HG02938 (cell line): ENCODE measurements around the gene SPSB1.

ENCODE experiments used
- ATAC-seq: cut with Tn5 transposase; IDR thresholded peaks from one replicate; pipeline ENCODE4 v1.9.1; 2021; ENCODE audit warnings: mild to moderate bottlenecking, moderate library complexity; ENCODE audit not compliant: unreplicated experiment

The SPSB1 gene

GRCh38 chr1:9361630-9362260, 69.1 kb downstream of the SPSB1 start:
- ATAC-seq: no peak

- ATAC-seq: no peak
These were observed 69.8 kb downstream of the SPSB1 start for GRCh38 chr1:9362488-9362887.

GRCh38 chr1:9363061-9363471, 70.4 kb downstream of the SPSB1 start:
- ATAC-seq: no peak

- ATAC-seq: no peak
These were observed 73.6 kb downstream of the SPSB1 start for GRCh38 chr1:9366298-9366697.

- no peak for ATAC-seq
These were observed 74.5 kb downstream of the SPSB1 start for GRCh38 chr1:9366943-9367780.

GRCh38 chr1:9367806-9368205, 75.1 kb downstream of the SPSB1 start:
- ATAC-seq: no peak

- no peak for ATAC-seq
These were observed 75.7 kb downstream of the SPSB1 start for GRCh38 chr1:9368356-9368755.

GRCh38 chr1:9369964-9370788, 77.5 kb downstream of the SPSB1 start:
- ATAC-seq: no peak

- ATAC-seq: no peak
These were observed 78.8 kb downstream of the SPSB1 start for GRCh38 chr1:9371391-9371935.

- no peak for ATAC-seq
These were observed 79.3 kb downstream of the SPSB1 start for GRCh38 chr1:9371951-9372350.

GRCh38 chr1:9373619-9374018, 80.9 kb downstream of the SPSB1 start:
- ATAC-seq: no peak

GRCh38 chr1:9374748-9375341, 82.2 kb downstream of the SPSB1 start:
- ATAC-seq: no peak

- no peak for ATAC-seq
These were observed 83.2 kb downstream of the SPSB1 start for GRCh38 chr1:9375912-9376311.

GRCh38 chr1:9376430-9376829, 83.7 kb downstream of the SPSB1 start:
- ATAC-seq: no peak

- ATAC-seq: no peak
These were observed 84.2 kb downstream of the SPSB1 start for GRCh38 chr1:9376886-9377333.

GRCh38 chr1:9378801-9379200, 86.1 kb downstream of the SPSB1 start:
- no peak for ATAC-seq

- ATAC-seq: no peak
These were observed 88.0 kb downstream of the SPSB1 start for GRCh38 chr1:9380711-9381110.

- ATAC-seq: no peak
These were observed 90.2 kb downstream of the SPSB1 start for GRCh38 chr1:9382643-9383491.

- no peak for ATAC-seq
These were observed 91.4 kb downstream of the SPSB1 start for GRCh38 chr1:9384128-9384527.

GRCh38 chr1:9384751-9385245, 92.1 kb downstream of the SPSB1 start:
- no peak for ATAC-seq
